Activated T-helper 1 cell treated with anti-CD3 and anti-CD28 coated beads, Interleukin-2, amount 50 U/mL, for 16 hours (primary cell): Measurements from ENCODE around the gene GPAT3.
"Not testable (repeated sequence)": the region's sequence is repeated elsewhere in the genome, so short reads cannot be mapped to it uniquely, and the experiment has no call there.

Experiments
- DNase-seq, 2 donors: peaks; one replicate each; pipeline ENCODE4 v3.0.0-alpha.2; 2020; ENCODE audit warnings: low read depth in 1 of 2, low spot score in 1 of 2

Gene GPAT3

DNA sequence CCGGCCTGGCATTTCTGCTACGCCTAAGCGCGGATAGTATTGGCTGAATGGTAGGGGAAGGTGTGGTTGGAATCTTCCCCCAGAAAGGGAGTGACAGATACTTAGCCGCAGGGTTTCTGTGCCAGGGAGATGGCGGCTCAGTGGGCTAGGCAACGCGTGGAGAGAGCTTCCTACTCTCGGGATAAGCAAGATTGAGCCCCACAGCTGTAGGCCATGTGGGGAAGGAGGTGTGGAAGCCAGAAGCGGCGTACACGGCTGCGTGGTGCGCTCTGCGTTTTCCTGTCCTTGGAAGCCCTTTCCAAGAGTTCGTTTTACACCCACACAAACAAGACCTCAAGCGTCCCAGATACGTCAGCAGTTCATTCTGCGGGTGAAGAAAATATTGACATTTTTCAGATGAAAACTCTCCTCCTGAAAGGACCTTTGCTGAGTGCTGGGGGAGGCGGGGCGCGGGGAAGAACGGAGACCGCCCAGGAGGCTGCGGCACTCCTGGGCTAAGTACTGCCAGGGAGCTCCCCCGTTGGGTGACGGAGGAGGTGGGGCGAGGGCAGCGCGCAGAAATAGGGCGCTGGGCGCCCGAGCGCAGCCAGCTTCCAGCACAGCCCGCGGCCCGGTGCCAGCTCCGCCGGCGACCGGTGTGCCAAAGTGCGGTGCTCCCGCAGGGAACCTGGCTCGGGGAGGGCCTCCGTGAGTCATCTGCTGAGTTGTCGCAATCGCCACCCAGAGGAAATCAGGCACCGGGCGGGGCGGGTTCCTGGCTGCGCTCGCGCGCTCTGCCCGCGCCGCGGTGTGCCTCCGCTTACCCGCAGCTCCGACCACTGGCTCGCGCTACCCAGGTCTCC lies at the start of gene GPAT3:
Gene GPAT3 (plus strand): TSS at position 589 of the 842 bp plus-strand sequence. CDS start 515 bp downstream, outside the sequence.
- DNase-seq, result peak; percentile 34 to 55

GRCh38 chr4:83486457-83487129 lies 49.3 kb upstream of the GPAT3 start:
- no peak for DNase-seq

DNA sequence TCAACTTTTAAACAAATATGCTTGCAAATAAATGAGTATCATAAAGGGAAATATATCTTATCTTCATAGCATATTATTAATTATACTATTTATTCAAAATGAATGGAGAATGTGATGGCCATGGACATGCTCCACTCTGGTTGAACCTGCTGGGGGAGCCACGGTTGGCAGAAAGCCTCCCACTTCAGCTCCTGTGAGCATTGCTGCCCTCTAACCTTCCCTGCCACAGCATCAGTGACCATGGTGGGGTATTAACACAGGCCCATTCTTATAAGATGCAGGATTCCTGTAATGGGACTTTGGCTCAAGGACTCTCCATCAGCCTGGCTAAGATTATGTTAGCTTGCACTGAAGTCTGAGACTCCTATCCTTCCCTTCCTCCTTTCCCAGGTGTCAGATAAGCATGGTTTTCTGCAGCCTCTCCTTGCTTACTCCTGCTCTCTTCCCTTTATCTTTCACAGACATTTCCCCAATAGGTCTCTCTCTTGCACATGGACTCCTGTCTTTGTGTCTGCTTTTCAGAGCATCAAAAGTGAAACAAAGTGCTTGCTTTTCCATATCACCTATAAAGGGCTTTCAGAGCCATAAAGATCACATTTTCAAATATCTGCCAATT lies 46.1 kb upstream of the GPAT3 start:
- DNase-seq, result no peak

GRCh38 chr4:83490876-83491450 lies 44.9 kb upstream of the GPAT3 start:
- DNase-seq, result no peak

DNA sequence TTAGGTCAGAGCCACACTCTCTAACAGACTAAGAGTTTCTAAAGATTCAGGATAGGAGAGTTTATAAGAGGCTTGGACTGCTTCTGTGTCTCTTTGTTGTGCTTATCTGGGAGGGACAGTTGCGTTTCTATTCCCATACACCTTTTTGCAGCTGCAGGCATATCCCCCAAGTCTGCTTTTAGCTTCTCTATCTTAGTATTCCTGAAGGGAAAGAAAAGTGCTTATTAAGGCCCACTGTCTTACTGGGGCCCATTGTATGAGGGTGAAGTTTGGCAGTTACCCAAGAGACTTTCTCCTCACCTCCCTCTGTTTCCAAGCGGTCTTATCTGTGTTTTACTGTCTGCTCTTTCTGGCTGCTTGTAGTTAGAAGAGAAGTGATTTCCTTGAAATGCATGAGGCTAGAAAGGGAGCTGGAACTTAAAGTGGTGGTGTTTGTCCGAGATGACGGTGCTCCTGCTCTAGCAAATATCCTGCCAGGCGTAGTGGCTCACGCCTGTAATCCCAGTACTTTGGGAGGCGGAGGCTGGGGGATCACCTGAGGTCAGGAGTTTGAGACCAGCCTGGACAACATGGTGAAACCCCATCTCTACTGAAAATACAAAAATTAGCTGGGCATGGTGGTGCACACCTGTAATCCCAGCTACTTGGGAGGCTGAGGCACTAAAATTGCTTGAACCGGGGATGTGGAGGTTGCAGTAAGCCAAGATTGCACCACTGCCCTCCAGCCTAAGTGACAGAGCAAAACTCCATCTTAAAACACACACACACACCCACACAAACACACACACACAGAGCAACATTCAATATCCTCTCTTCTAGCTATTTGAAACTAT lies 39.6 kb upstream of the GPAT3 start:
- not testable (repeated sequence) for DNase-seq

DNA sequence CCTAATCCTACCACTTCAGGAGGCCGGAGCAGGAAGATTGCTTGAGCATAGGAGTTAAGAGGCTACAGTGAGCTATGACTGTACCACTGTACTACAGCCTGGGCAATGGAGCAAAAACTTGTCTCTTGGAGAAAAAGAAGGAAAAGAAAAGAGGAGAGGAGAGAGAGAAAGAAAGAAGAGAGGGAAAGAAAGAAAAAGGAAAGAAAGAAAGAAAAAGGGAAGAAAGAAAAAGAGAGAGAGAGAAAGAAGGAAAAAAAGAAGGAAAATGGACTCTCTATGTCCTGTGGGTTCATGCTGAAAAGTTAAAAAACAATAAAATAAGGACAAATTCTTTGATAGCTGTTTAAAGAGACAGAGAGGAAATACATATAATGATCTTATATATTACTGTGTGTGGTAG lies 37.7 kb upstream of the GPAT3 start:
- DNase-seq, result no peak

DNA sequence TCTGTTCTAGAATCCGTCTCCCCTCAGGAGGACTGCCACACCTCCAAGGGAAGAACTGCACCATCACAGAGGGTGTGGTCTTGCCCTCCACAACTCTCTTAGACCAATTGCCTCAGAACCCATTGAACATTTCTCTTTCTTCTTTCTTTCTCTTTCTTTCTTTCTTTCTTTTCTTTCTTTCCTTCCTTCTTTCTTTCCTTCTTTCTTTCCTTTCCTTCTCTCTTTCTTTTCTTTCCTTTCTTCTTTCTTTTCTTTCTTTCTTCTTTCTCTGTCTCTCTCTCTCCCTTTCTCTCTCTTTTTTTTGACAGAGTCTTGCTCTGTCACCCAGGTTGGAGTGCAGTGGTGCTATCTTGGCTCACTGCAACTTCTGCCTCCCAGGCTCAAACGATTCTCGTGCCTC lies 34.2 kb upstream of the GPAT3 start:
- DNase-seq, result not testable (repeated sequence)

DNA sequence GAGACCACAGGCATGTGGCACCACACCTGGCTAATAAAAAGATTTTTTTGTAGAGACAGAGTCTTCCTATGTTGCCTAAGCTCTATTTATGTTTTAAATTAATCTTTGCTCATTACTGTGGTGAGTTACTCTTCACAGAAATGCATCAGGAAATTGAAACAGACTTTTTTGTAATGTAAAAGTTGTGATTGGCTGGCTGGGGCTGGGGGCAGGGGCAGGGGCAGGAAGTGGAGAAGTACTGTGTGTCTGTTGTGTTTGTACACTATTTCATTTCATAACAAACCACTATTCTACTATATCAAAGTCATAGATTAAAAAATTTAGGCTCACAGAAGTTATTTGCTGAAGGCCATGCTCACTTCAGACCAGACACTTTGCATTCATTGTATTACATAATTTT lies 31.9 kb upstream of the GPAT3 start:
- DNase-seq, result no peak

DNA sequence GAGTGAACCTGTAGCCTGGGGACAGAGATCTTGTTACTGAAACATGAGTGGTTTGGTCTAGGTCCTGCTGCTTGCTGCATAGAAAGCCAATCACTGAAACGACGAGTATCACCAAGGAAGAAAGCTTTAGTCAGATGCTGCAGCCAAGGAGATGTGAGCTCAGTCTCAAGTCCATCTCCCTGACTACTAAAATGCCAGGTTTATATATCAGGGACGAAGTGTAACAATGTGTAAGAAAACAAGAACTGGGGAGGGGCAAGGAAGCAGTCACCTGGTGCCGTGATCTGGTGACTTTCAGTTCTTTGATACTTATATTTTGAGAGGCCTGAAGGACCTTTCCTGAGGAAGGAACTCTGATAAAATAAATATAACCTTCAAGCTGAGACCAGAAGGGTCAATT lies 31.4 kb upstream of the GPAT3 start:
- no peak for DNase-seq

GRCh38 chr4:83504996-83505395 lies 30.9 kb upstream of the GPAT3 start:
- no peak for DNase-seq

DNA sequence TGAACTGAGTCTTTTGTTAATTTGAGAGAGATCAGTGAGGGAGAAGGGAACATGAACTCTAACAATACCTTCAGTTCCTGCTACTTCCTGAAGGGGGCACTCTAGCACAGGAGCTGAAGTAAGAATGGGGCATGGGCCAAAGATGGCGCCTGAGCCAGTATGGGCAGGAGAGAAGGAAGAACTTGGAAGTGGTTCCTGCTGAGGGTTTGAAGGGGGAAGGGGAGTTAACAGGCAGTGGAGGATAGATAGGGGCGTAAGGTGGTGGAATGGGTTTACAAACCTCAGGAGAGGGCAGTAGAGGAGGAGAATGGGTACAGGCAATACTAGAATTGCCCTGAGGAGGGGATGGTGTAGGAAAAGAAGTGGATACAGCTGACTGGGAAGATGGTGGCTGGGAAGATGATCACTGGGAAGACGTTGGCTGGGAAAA lies 26.7 kb upstream of the GPAT3 start:
- DNase-seq, result peak; percentile 6 to 30

DNA sequence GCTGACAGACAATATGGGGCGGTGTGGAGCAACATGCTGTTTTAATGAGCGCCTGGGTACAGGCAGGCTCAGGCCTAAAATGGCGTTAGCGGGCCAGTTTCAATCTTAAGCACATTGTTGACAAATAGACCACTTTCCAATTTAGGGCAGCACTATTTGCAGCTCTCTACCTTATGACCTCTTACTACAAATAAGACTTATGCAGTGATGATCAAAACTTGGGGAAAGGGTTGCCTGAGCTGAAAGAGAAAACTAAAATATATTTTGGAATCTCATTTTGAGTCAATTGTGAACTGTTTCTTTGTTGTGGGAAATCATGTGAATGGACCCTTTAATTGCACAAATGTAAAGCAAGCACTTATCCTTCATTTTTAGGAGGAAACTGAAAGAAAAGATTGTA lies 25.5 kb upstream of the GPAT3 start:
- no peak for DNase-seq

DNA sequence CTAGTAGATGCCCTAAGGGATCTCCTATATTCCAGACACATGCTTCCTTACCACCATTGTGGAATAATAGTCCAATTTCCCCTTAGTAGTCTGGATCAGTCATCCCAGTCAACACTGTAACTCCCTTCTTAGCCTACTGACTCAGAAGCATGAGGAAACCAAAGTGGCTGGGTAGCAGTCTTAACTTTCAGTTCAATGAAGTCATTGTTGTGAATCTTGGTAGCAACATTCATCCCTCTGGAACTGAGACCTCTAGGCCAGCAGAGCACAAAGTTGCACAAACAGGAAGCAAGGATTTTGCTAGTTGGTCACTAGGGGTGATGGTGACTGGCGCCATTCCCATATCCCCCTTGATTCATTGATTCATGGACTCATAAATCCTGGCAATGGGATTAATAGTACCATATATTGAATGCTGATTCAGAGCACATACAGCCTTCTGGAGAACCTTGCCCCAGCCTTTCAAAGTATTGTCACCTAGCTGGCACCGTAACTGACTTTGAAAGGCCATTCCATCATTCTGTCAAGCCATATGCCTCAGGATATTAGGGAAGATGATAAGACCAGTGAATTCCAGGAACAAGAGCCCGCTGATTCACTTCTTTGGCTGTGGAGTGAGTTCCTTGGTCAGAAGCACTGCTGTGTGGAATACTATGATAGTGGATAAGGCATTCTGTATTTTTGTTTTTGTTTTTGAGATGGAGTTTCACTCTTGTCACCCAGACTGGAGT lies 19.7 kb upstream of the GPAT3 start:
- DNase-seq, result no peak

DNA sequence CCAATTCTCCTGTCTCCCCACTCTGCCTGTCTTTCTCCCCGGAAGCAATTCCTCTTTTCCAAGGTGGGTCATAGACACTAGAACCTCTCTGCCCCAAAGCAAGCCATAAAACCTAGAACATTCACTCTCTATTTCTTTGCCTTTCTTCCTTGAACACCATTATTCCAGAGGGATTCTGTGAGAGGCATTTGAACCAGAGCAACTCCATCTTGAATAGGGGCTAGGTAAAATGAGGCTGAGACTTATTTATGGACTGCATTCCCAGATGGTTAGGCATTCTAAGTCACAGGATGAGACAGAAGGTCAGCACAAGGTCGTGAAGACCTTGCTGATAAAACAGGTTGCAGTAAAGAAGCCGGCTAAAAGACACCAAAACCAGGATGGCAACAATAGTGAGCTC lies 13.7 kb upstream of the GPAT3 start:
- no peak for DNase-seq

DNA sequence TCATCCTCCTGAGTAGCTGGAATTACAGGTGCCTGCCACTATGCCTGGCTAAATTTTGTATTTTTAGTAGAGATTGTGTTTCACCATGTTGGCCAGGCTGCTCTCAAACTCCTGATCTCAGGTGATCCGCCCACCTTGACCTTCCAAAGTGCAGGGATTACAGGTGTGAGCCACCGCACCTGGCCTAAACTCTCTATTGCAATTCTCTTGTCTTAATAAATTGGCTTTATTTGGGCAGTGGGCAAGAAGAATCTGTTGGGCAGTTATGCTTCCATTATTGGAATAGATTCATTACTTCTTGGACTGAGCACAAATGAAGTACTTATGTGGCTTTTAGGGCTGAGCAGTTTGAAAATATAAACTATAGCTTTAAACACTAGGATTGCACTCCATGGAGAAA lies 8.2 kb upstream of the GPAT3 start:
- no peak for DNase-seq

- DNase-seq, result no peak
Measured at GRCh38 chr4:83536362-83537272, 709 bp downstream of the GPAT3 start.

DNA sequence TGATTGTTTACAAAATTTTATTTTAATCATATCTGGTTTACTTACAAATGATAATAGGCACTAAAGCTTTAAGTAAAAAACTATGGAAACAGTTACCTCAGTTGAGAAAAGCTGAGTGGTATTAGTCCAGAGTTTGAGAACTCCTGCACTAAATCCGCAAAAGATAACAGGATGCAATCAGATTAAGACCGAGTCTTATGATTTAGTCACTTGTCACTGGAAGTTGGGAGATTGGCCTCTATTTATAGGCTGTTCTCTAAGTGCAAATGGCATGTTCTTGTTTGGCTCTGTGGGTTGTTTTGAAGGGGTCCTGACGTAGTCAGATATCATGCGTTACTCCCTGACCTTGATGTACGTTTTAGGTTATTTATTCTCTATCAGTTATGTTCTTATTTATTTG lies 6.3 kb downstream of the GPAT3 start:
- DNase-seq, result no peak

- no peak for DNase-seq
Measured at GRCh38 chr4:83546786-83547185, 10.9 kb downstream of the GPAT3 start.
